ENCODE results near the gene PRR22.

PRR22 gene

GRCh38 chr19:5800361-5801270 is 16.1 kb upstream of the PRR22 start:
- no peaks in the 10 kb centered on the region; the same call in 1 of the 2 replicates for H3K4me1 ChIP-seq (ENCODE audit: insufficient read depth, low read length)
- H3K9me3 ChIP-seq (ENCODE audit: insufficient read depth, low read depth, low read length): no peaks in the 10 kb centered on the region
- no peak overlapping the region for H3K27ac ChIP-seq (ENCODE audit: low read length)
- H3K36me3 ChIP-seq (ENCODE audit: insufficient read depth, low read depth, low read length): no peaks in the 10 kb centered on the region
- H3K9ac ChIP-seq (ENCODE audit: low read depth, low read length): no peak overlapping the region
- peaks cover 23% of the 10 kb centered on the region for H3K27me3 ChIP-seq (ENCODE audit: insufficient read depth, low read length)
- no peak overlapping the region for H3K4me3 ChIP-seq (ENCODE audit: low read length)

GRCh38 chr19:5799247-5800241 is 15.0 kb upstream of the PRR22 start:
- Histone ChIP-seq H3K27me3 (ENCODE audit: insufficient read depth, low read length) (peaks cover 19% of the 10 kb centered on the region), H3K4me1 (ENCODE audit: insufficient read depth, low read length) (no peaks in the 10 kb centered on the region; the same call in 1 of the 2 replicates), H3K4me3 (ENCODE audit: low read length) (no peak overlapping the region), H3K36me3 (ENCODE audit: insufficient read depth, low read depth, low read length) (no peaks in the 10 kb centered on the region), H3K9me3 (ENCODE audit: insufficient read depth, low read depth, low read length) (no peaks in the 10 kb centered on the region), H3K9ac (ENCODE audit: low read depth, low read length) (no peak overlapping the region), H3K27ac (ENCODE audit: low read length) (no peak overlapping the region)

GRCh38 chr19:5798244-5798643 is 13.7 kb upstream of the PRR22 start:
- Histone ChIP-seq H3K4me3 (ENCODE audit: low read length) (no peak overlapping the region), H3K36me3 (ENCODE audit: insufficient read depth, low read depth, low read length) (no peaks in the 10 kb centered on the region), H3K9ac (ENCODE audit: low read depth, low read length) (no peak overlapping the region), H3K27me3 (ENCODE audit: insufficient read depth, low read length) (peaks cover 14% of the 10 kb centered on the region), H3K9me3 (ENCODE audit: insufficient read depth, low read depth, low read length) (no peaks in the 10 kb centered on the region), H3K27ac (ENCODE audit: low read length) (no peak overlapping the region), H3K4me1 (ENCODE audit: insufficient read depth, low read length) (no peaks in the 10 kb centered on the region)

- Histone ChIP-seq H3K27me3 (ENCODE audit: insufficient read depth, low read length) (no peaks in the 10 kb centered on the region), H3K4me3 (ENCODE audit: low read length) (no peak overlapping the region), H3K9me3 (ENCODE audit: insufficient read depth, low read depth, low read length) (no peaks in the 10 kb centered on the region), H3K4me1 (ENCODE audit: insufficient read depth, low read length) (no peaks in the 10 kb centered on the region), H3K9ac (ENCODE audit: low read depth, low read length) (no peak overlapping the region), H3K27ac (ENCODE audit: low read length) (no peak overlapping the region), H3K36me3 (ENCODE audit: insufficient read depth, low read depth, low read length) (no peaks in the 10 kb centered on the region)
Measured at GRCh38 chr19:5795382-5795919, 10.9 kb upstream of the PRR22 start.

GRCh38 chr19:5793188-5793587 is 8.6 kb upstream of the PRR22 start:
- peaks cover 18% of the 10 kb centered on the region for H3K36me3 ChIP-seq (ENCODE audit: insufficient read depth, low read depth, low read length)
- H3K27me3 ChIP-seq (ENCODE audit: insufficient read depth, low read length): no peaks in the 10 kb centered on the region
- no peak overlapping the region for H3K9ac ChIP-seq (ENCODE audit: low read depth, low read length)

GRCh38 chr19:5792224-5792623 is 7.7 kb upstream of the PRR22 start:
- Histone ChIP-seq H3K36me3 (ENCODE audit: insufficient read depth, low read depth, low read length) (peaks cover 27% of the 10 kb centered on the region), H3K4me3 (ENCODE audit: low read length) (no peak overlapping the region), H3K4me1 (ENCODE audit: insufficient read depth, low read length) (no peaks in the 10 kb centered on the region), H3K27me3 (ENCODE audit: insufficient read depth, low read length) (no peaks in the 10 kb centered on the region), H3K27ac (ENCODE audit: low read length) (no peak overlapping the region), H3K9ac (ENCODE audit: low read depth, low read length) (no peak overlapping the region), H3K9me3 (ENCODE audit: insufficient read depth, low read depth, low read length) (no peaks in the 10 kb centered on the region)

More at GRCh38 chr19:5793188-5793587, 8.6 kb upstream of the PRR22 start:
- Histone ChIP-seq H3K4me1 (ENCODE audit: insufficient read depth, low read length) (no peaks in the 10 kb centered on the region), H3K9me3 (ENCODE audit: insufficient read depth, low read depth, low read length) (no peaks in the 10 kb centered on the region), H3K27ac (ENCODE audit: low read length) (no peak overlapping the region), H3K4me3 (ENCODE audit: low read length) (no peak overlapping the region)

- no peaks in the 10 kb centered on the region; the same call in 1 of the 2 replicates for H3K9me3 ChIP-seq (ENCODE audit: insufficient read depth, low read depth, low read length)
- H3K27ac ChIP-seq (ENCODE audit: low read length): peak within 1 kb of the TSS; percentile 63
- H3K4me1 ChIP-seq (ENCODE audit: insufficient read depth, low read length): no peaks in the 10 kb centered on the region
- no peaks in the 10 kb centered on the region for H3K27me3 ChIP-seq (ENCODE audit: insufficient read depth, low read length)
- H3K36me3 ChIP-seq (ENCODE audit: insufficient read depth, low read depth, low read length): peaks cover 40% of the 10 kb centered on the region
- H3K9ac ChIP-seq (ENCODE audit: low read depth, low read length): peak within 1 kb of the TSS; percentile 92
- peak within 1 kb of the TSS; percentile 83 for H3K4me3 ChIP-seq (ENCODE audit: low read length)
Measured at GRCh38 chr19:5790559-5791520, 6.3 kb upstream of the PRR22 start, which contains the start of gene DUS3L. TSS of gene DUS3L (minus strand) at chr19:5791163. CDS start at chr19:5791141, 22 bp downstream.

GRCh38 chr19:5789886-5790558 is 5.5 kb upstream of the PRR22 start:
- H3K9ac ChIP-seq (ENCODE audit: low read depth, low read length): peak overlapping the region; percentile 23; the same call in 1 of the 2 replicates
- H3K36me3 ChIP-seq (ENCODE audit: insufficient read depth, low read depth, low read length): peaks cover 43% of the 10 kb centered on the region
- no peaks in the 10 kb centered on the region for H3K27me3 ChIP-seq (ENCODE audit: insufficient read depth, low read length)
- no peaks in the 10 kb centered on the region for H3K4me1 ChIP-seq (ENCODE audit: insufficient read depth, low read length)
- no peaks in the 10 kb centered on the region; the same call in 1 of the 2 replicates for H3K9me3 ChIP-seq (ENCODE audit: insufficient read depth, low read depth, low read length)
- H3K4me3 ChIP-seq (ENCODE audit: low read length): peak overlapping the region; percentile 83
- H3K27ac ChIP-seq (ENCODE audit: low read length): no peak overlapping the region

- no peak overlapping the region for H3K9ac ChIP-seq (ENCODE audit: low read depth, low read length)
- H3K27me3 ChIP-seq (ENCODE audit: insufficient read depth, low read length): no peaks in the 10 kb centered on the region
- no peak overlapping the region for H3K4me3 ChIP-seq (ENCODE audit: low read length)
- no peaks in the 10 kb centered on the region; the same call in 1 of the 2 replicates for H3K9me3 ChIP-seq (ENCODE audit: insufficient read depth, low read depth, low read length)
- H3K36me3 ChIP-seq (ENCODE audit: insufficient read depth, low read depth, low read length): peaks cover 43% of the 10 kb centered on the region
- H3K4me1 ChIP-seq (ENCODE audit: insufficient read depth, low read length): no peaks in the 10 kb centered on the region
- no peak overlapping the region for H3K27ac ChIP-seq (ENCODE audit: low read length)
Measured at GRCh38 chr19:5789351-5789761, 4.8 kb upstream of the PRR22 start.

- H3K9ac ChIP-seq (ENCODE audit: low read depth, low read length): no peak overlapping the region
- H3K27me3 ChIP-seq (ENCODE audit: insufficient read depth, low read length): no peaks in the 10 kb centered on the region
- no peak overlapping the region for H3K4me3 ChIP-seq (ENCODE audit: low read length)
- H3K4me1 ChIP-seq (ENCODE audit: insufficient read depth, low read length): no peaks in the 10 kb centered on the region
- peaks cover 43% of the 10 kb centered on the region for H3K36me3 ChIP-seq (ENCODE audit: insufficient read depth, low read depth, low read length)
- no peaks in the 10 kb centered on the region; the same call in 1 of the 2 replicates for H3K9me3 ChIP-seq (ENCODE audit: insufficient read depth, low read depth, low read length)
- H3K27ac ChIP-seq (ENCODE audit: low read length): no peak overlapping the region
Measured at GRCh38 chr19:5788422-5788821, 3.9 kb upstream of the PRR22 start.

Measured in iPS-20b (cell line).